Adrenal gland (tissue), 5 donors: Measurements from ENCODE around the gene RALY.

ENCODE experiments used
- POLR2A ChIP-seq, 2 donors: fragments of 450-650 bp; IDR thresholded peaks; one replicate each; pipeline ENCODE4 v1.6.1; 2017; ENCODE audit warnings: antibody characterized with exemption in 2 of 2, mild to moderate bottlenecking in 2 of 2, moderate library complexity in 1 of 2
- TF ChIP-seq, protein P1 (sequence below), 6 experiments: fragments of 450-650 bp in 4 of 6; fragments of 200-600 bp in 2 of 6; sonication (generic) in 1 of 6; IDR thresholded peaks; 1 replicate in 5 of 6; 2 replicates in 1 of 6; pipeline versions ENCODE4 v1.5.1 to v1.8.0; 2016 to 2021; ENCODE audit warnings: antibody characterized with exemption in 6 of 6, mild to moderate bottlenecking in 2 of 6, moderate library complexity in 1 of 6
- donor health status: DM: no; HTN: no; CAD: no.

DNA sequence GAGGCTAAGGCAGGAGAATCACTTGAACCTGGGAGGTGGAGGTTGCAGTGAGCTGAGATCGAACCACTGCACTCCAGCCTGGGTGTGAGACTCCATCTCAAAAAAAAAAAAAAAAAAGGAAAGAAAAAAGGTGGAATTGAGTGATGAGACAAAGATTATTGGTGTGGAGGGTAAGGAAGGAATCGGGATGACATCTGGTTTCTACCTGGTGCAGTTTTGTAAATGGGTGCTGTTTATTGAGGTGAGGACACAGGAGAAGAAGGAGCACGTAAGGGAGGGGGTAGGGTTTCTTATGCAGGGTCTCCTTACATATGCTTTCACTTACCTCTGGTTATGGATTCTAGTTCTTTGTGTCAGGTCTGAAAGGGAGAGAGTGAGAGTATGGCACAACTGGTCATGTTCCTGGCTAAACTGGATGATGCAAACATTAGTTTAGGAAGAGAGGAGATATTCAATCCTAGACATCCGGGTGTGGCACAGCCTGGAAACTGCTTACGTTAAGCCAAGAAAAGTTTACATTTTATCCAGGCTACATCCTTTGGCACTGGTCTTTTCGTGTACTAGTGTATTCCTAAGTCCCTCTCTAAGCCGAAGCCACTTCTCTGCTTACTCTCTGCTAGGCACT is 5.4 kb downstream of the RALY start:
- no peak for TF ChIP-seq POLR2A (IDR thresholded peaks at IDR 0.05)
- TF ChIP-seq, protein P1, sequence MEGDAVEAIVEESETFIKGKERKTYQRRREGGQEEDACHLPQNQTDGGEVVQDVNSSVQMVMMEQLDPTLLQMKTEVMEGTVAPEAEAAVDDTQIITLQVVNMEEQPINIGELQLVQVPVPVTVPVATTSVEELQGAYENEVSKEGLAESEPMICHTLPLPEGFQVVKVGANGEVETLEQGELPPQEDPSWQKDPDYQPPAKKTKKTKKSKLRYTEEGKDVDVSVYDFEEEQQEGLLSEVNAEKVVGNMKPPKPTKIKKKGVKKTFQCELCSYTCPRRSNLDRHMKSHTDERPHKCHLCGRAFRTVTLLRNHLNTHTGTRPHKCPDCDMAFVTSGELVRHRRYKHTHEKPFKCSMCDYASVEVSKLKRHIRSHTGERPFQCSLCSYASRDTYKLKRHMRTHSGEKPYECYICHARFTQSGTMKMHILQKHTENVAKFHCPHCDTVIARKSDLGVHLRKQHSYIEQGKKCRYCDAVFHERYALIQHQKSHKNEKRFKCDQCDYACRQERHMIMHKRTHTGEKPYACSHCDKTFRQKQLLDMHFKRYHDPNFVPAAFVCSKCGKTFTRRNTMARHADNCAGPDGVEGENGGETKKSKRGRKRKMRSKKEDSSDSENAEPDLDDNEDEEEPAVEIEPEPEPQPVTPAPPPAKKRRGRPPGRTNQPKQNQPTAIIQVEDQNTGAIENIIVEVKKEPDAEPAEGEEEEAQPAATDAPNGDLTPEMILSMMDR (IDR thresholded peaks at IDR 0.05): no peak
